H9 (cell line): ENCODE measurements around the gene ZNF845. TPM values are rescaled to one million over a fixed set of nuclear protein-coding genes. Genes with fewer than 3 reads are reported as not detected.

Source experiments
- DNase-seq: peaks from one replicate; pipeline ENCODE4 v3.0.0-alpha.2; 2017
- H2AFZ ChIP-seq: one replicate; pipeline ENCODE4 v1.6.1; 2013; ENCODE audit warnings: mild to moderate bottlenecking, low read length, control low read depth, moderate library complexity
- H2AK5ac ChIP-seq: 2 replicates; pipeline ENCODE4 v1.6.1; 2013; ENCODE audit warnings: low read length, control low read depth, mixed read lengths; ENCODE audit not compliant: insufficient read length
- H2BK120ac ChIP-seq: one replicate; pipeline ENCODE4 v1.6.1; 2013; ENCODE audit warnings: low read depth, mild to moderate bottlenecking, low read length, control low read depth, inconsistent platforms; ENCODE audit not compliant: poor library complexity, severe bottlenecking
- H2BK12ac ChIP-seq: 2 replicates; pipeline ENCODE4 v1.6.1; 2013; ENCODE audit warnings: low read length, control low read depth, mixed read lengths, low read depth; ENCODE audit not compliant: insufficient read length
- H2BK15ac ChIP-seq: 2 replicates; pipeline ENCODE4 v1.6.1; 2013; ENCODE audit warnings: low read depth, low read length, control low read depth
- H2BK20ac ChIP-seq: one replicate; pipeline ENCODE4 v1.6.1; 2013; ENCODE audit warnings: low read depth, mild to moderate bottlenecking, low read length, control low read depth, inconsistent platforms; ENCODE audit not compliant: poor library complexity, severe bottlenecking
- H2BK5ac ChIP-seq: 2 replicates; pipeline ENCODE4 v1.6.1; 2013; ENCODE audit warnings: low read length, control low read depth, mixed read lengths; ENCODE audit not compliant: insufficient read length
- H3K14ac ChIP-seq: 2 replicates; pipeline ENCODE4 v1.6.1; 2013; ENCODE audit warnings: low read length, control low read depth; ENCODE audit not compliant: insufficient read depth
- H3K18ac ChIP-seq: 2 replicates; pipeline ENCODE4 v1.6.1; 2013; ENCODE audit warnings: low read depth, mild to moderate bottlenecking, mixed read lengths, low read length, control low read depth; ENCODE audit not compliant: insufficient read length
- H3K23ac ChIP-seq: 2 replicates; pipeline ENCODE4 v1.6.1; 2013; ENCODE audit warnings: low read length, control low read depth, mixed read lengths, low read depth; ENCODE audit not compliant: insufficient read length
- H3K23me2 ChIP-seq: 2 replicates; pipeline ENCODE4 v1.6.1; 2013; ENCODE audit warnings: low read depth, mild to moderate bottlenecking, mixed read lengths, low read length, control low read depth; ENCODE audit not compliant: insufficient read length, poor library complexity, severe bottlenecking
- H3K27ac ChIP-seq: 2 replicates; pipeline ENCODE4 v1.5.1; 2013; ENCODE audit warnings: low read length, control low read depth, mixed read lengths, low read depth; ENCODE audit not compliant: insufficient read length
- H3K27me3 ChIP-seq: 2 replicates; pipeline ENCODE4 v1.6.1; 2013; ENCODE audit warnings: low read length, control low read depth, inconsistent platforms; ENCODE audit not compliant: insufficient read depth
- H3K4ac ChIP-seq: 2 replicates; pipeline ENCODE4 v1.6.1; 2013; ENCODE audit warnings: low read depth, mild to moderate bottlenecking, control low read depth, inconsistent platforms, low read length, moderate library complexity
- H3K4me1 ChIP-seq: 2 replicates; pipeline ENCODE4 v1.6.1; 2013; ENCODE audit warnings: low read length, control low read depth, inconsistent platforms; ENCODE audit not compliant: insufficient read depth
- H3K4me2 ChIP-seq: 2 replicates; pipeline ENCODE4 v1.6.1; 2013; ENCODE audit warnings: low read length, control low read depth, mixed read lengths; ENCODE audit not compliant: insufficient read length, insufficient read depth
- H3K56ac ChIP-seq: 2 replicates; pipeline ENCODE4 v1.6.1; 2013; ENCODE audit warnings: low read depth, mild to moderate bottlenecking, mixed read lengths, low read length, control low read depth; ENCODE audit not compliant: insufficient read length
- H3K79me1 ChIP-seq: 2 replicates; pipeline ENCODE4 v1.6.1; 2013; ENCODE audit warnings: low read depth, mild to moderate bottlenecking, moderate library complexity, low read length, control low read depth, inconsistent platforms; ENCODE audit not compliant: insufficient read depth, poor library complexity, severe bottlenecking
- H3K79me2 ChIP-seq: 2 replicates; pipeline ENCODE4 v1.6.1; 2013; ENCODE audit warnings: low read length, control low read depth, inconsistent platforms; ENCODE audit not compliant: insufficient read depth
- H3K9ac ChIP-seq: 2 replicates; pipeline ENCODE4 v1.6.1; 2013; ENCODE audit warnings: low read length, control low read depth, mixed read lengths; ENCODE audit not compliant: insufficient read length; ENCODE audit errors: extremely low read depth
- H3K9me3 ChIP-seq: one replicate; pipeline ENCODE4 v1.6.1; 2013; ENCODE audit warnings: low read depth, low read length, inconsistent platforms; ENCODE audit not compliant: control insufficient read depth
- H3T11ph ChIP-seq: one replicate; pipeline ENCODE4 v1.6.1; 2013; ENCODE audit warnings: mild to moderate bottlenecking, low read length, control low read depth, inconsistent platforms
- H4K20me1 ChIP-seq: one replicate; pipeline ENCODE4 v1.6.1; 2013; ENCODE audit not compliant: control insufficient read depth, insufficient read length, insufficient read depth
- H4K5ac ChIP-seq: 2 replicates; pipeline ENCODE4 v1.6.1; 2013; ENCODE audit warnings: low read depth, mild to moderate bottlenecking, mixed read lengths, low read length, control low read depth; ENCODE audit not compliant: insufficient read length
- H4K8ac ChIP-seq: replicated peaks from 2 replicates; pipeline ENCODE4 v1.6.1; 2013; ENCODE audit warnings: low read length, control low read depth, mixed read lengths, low read depth; ENCODE audit not compliant: insufficient read length
- H4K91ac ChIP-seq: 2 replicates; pipeline ENCODE4 v1.6.1; 2013; ENCODE audit warnings: low read depth, mild to moderate bottlenecking, moderate library complexity, mixed read lengths, low read length, control low read depth; ENCODE audit not compliant: insufficient read length
- H3K27ac Mint-ChIP-seq, 3 experiments: 2 replicates in 2 of 3; 3 replicates in 1 of 3; pipeline ENCODE4 v1.8.0; 2020 to 2021; ENCODE audit warnings: mixed read lengths in 3 of 3, mild to moderate bottlenecking in 1 of 3, moderate library complexity in 1 of 3
- H3K27me3 Mint-ChIP-seq: 2 replicates; pipeline ENCODE4 v1.8.0; 2021; ENCODE audit warnings: low read depth, mild to moderate bottlenecking, moderate library complexity, mixed read lengths
- H3K36me3 Mint-ChIP-seq, 3 experiments: 2 replicates in 2 of 3; 3 replicates in 1 of 3; pipeline ENCODE4 v1.8.0; 2020 to 2021; ENCODE audit warnings: low read depth in 3 of 3, mixed read lengths in 3 of 3; ENCODE audit not compliant: insufficient read depth in 1 of 3
- H3K4me1 Mint-ChIP-seq, 2 experiments: 2 replicates each; pipeline ENCODE4 v1.8.0; 2020; ENCODE audit warnings: mixed read lengths in 2 of 2
- H3K4me3 Mint-ChIP-seq, 2 experiments: 2 replicates in 1 of 2; 3 replicates in 1 of 2; pipeline ENCODE4 v1.8.0; 2020 to 2021; ENCODE audit warnings: mild to moderate bottlenecking in 2 of 2, mixed read lengths in 2 of 2, moderate library complexity in 1 of 2
- H3K9me3 Mint-ChIP-seq, 2 experiments: 2 replicates in 1 of 2; 3 replicates in 1 of 2; pipeline ENCODE4 v1.8.0; 2020; ENCODE audit warnings: mild to moderate bottlenecking in 2 of 2, mixed read lengths in 2 of 2, moderate library complexity in 1 of 2
- CTCF ChIP-seq: fragments of 200-600 bp; sonication (generic); conservative IDR thresholded peaks from 3 replicates; pipeline ENCODE4 v1.8.0; 2021; ENCODE audit warnings: antibody characterized with exemption, mild to moderate bottlenecking
- WGBS: extraction: QIAGEN DNeasy Blood & Tissue Kit; methylation state at CpG from one replicate; pipeline ENCODE4 v1.1.7; 2013; ENCODE audit warnings: missing lambda C conversion rate, low lambda C conversion rate, mixed read lengths; ENCODE audit not compliant: insufficient read length; ENCODE audit errors: extremely low coverage; 5-methylcytosine and 5-hydroxymethylcytosine counted together
- total RNA-seq: library from RNA; stranded (reverse); gene quantifications from 2 replicates; pipeline ENCODE4 v1.2.1, GENCODE V29; 2021

ZNF845 gene
- total RNA-seq, 1 experiment from 2014 or later = 17.4 TPM

GRCh38 chr19:53372196-53372595 lies 38.6 kb downstream of the ZNF845 start:
- no peak overlapping the region for H2AK5ac ChIP-seq
- no peaks in the 10 kb centered on the region; the same call in 1 of the 2 replicates for H3K4me1 ChIP-seq
- H3K23ac ChIP-seq = no peak overlapping the region
- no peak overlapping the region for H2BK15ac ChIP-seq
- H4K5ac ChIP-seq = no peak overlapping the region
- no peak overlapping the region; a peak in 1 of 5 replicates for H3K4me3 Mint-ChIP-seq
- H3K4me1 Mint-ChIP-seq = peaks cover 13 to 38% of the 10 kb centered on the region in 2 experiments
- H4K8ac ChIP-seq = no peak overlapping the region
- peaks cover 4% of the 10 kb centered on the region; the same call in 1 of the 2 replicates for H3K79me2 ChIP-seq
- H3T11ph ChIP-seq = no peak overlapping the region
- no peak overlapping the region for H3K9ac ChIP-seq
- H3K14ac ChIP-seq = no peak overlapping the region
- H2BK120ac ChIP-seq = no peak overlapping the region
- H3K4me2 ChIP-seq = no peak overlapping the region
- no peak overlapping the region for H3K27ac ChIP-seq
- no peak overlapping the region for H2BK5ac ChIP-seq
- no peak overlapping the region for H2AFZ ChIP-seq
- H4K20me1 ChIP-seq = no peaks in the 10 kb centered on the region
- H2BK12ac ChIP-seq = no peak overlapping the region
- H3K23me2 ChIP-seq = no peaks in the 10 kb centered on the region
- peaks cover 43 to 58% (median 54%) of the 10 kb centered on the region in 3 experiments for H3K36me3 Mint-ChIP-seq
- no peak for TF ChIP-seq CTCF
- no CpG with 5 or more reads among the region's 4 CpGs for WGBS
- no peaks in the 10 kb centered on the region for H3K9me3 Mint-ChIP-seq
- H3K27me3 Mint-ChIP-seq = no peaks in the 10 kb centered on the region
- no peak overlapping the region for H4K91ac ChIP-seq
- no peak for DNase-seq
- H3K4ac ChIP-seq = no peak overlapping the region
- no peaks in the 10 kb centered on the region for H3K27me3 ChIP-seq
- H3K56ac ChIP-seq = no peak overlapping the region
- no peak overlapping the region for H2BK20ac ChIP-seq
- H3K79me1 ChIP-seq = no peaks in the 10 kb centered on the region
- H3K27ac Mint-ChIP-seq = peak overlapping the region in 1 of 3 experiments; percentile 72; a peak in 2 of 7 replicates
- no peaks in the 10 kb centered on the region for H3K9me3 ChIP-seq
- H3K18ac ChIP-seq = no peak overlapping the region
